K562 (cell line): ENCODE measurements around the gene CSRNP3. TPM values are rescaled to one million over a fixed set of nuclear protein-coding genes. Genes with fewer than 3 reads are reported as not detected.

Source experiments
- ATAC-seq: fragments of 200-7000 bp; cut with Tn5 transposase; 3 replicates; pipeline ENCODE4 v1.9.1; 2020; ENCODE audit warnings: moderate library complexity
- BruUV-seq: library from RNA; stranded (reverse); fragments of 400-500 nt; replicated peaks from 2 replicates; lab custom pipeline; 2021; lab: Mats Ljungman, UMichigan
- CTCF ChIA-PET: fragments of 300-600 bp; formaldehyde crosslinking; extraction: SDS; loops from one replicate; lab custom pipeline; 2021; ENCODE audit warnings: low intra/inter-chr PET ratio; lab: Yijun Ruan, JAX
- POLR2A ChIA-PET: fragments of 300-600, 350-650 bp; sonication (Branson Sonifier 250); formaldehyde crosslinking; extraction: SDS; loops from one replicate; lab custom pipeline; 2021; ENCODE audit warnings: antibody characterized with exemption, inconsistent platforms; lab: Yijun Ruan, JAX
- DNase-seq, 4 experiments: peaks; one replicate each; pipeline versions ENCODE4 v3.0.0 to v3.0.0-alpha.2; 2011 to 2018; ENCODE audit warnings: low spot score in 3 of 4, mixed read lengths in 3 of 4; ENCODE audit errors: extremely low read depth in 1 of 4
- FAIRE-seq: peaks from 2 replicates; lab custom pipeline; 2011; peaks lifted over from hg19 to GRCh38; lab: Jason Lieb, UNC
- H2AFZ ChIP-seq: 2 replicates; pipeline ENCODE4 v1.6.0; 2011; ENCODE audit warnings: low read depth, low read length, control low read depth, inconsistent platforms
- H3K27ac ChIP-seq: fragments of 200-600 bp; 3 replicates; pipeline ENCODE4 v1.8.0; 2011; ENCODE audit warnings: low read depth, mild to moderate bottlenecking, control low read depth, inconsistent platforms, low read length, moderate library complexity, mixed read lengths; ENCODE audit errors: extremely low read depth
- H3K27me3 ChIP-seq, 2 experiments: fragments of 300-600 bp in 1 of 2; 2 replicates in 1 of 2; 3 replicates in 1 of 2; pipeline versions ENCODE4 v1.6.0 to v1.8.0; 2011; ENCODE audit warnings: inconsistent platforms in 2 of 2, low read length in 2 of 2, mild to moderate bottlenecking in 1 of 2, mixed read lengths in 1 of 2, moderate library complexity in 1 of 2; ENCODE audit not compliant: control insufficient read depth in 2 of 2, insufficient read depth in 2 of 2
- H3K36me3 ChIP-seq: fragments of 300-600 bp; 3 replicates; pipeline ENCODE4 v1.8.0; 2011; ENCODE audit warnings: mild to moderate bottlenecking, low read length, inconsistent platforms; ENCODE audit not compliant: control insufficient read depth, insufficient read depth
- H3K4me1 ChIP-seq, 2 experiments: fragments of 200-600 bp in 1 of 2; replicated peaks in 1 of 2; 2 replicates in 1 of 2; 3 replicates in 1 of 2; pipeline versions ENCODE4 v1.5.1 to v1.8.0; 2011; ENCODE audit warnings: inconsistent platforms in 2 of 2, low read length in 2 of 2, mild to moderate bottlenecking in 1 of 2, mixed read lengths in 1 of 2, moderate library complexity in 1 of 2; ENCODE audit not compliant: control insufficient read depth in 2 of 2, insufficient read depth in 2 of 2
- H3K4me2 ChIP-seq: 2 replicates; pipeline ENCODE4 v1.6.1; 2011; ENCODE audit warnings: low read length, control low read depth, inconsistent platforms, mixed read lengths; ENCODE audit not compliant: insufficient read depth
- H3K4me3 ChIP-seq: fragments of 200-600 bp; sonication (generic), shearing (Covaris generic); 2 replicates; pipeline ENCODE4 v1.5.1; 2016; ENCODE audit warnings: control low read depth, inconsistent platforms
- H3K79me2 ChIP-seq: fragments of 200-600 bp; 3 replicates; pipeline ENCODE4 v1.8.0; 2011; ENCODE audit warnings: low read length, inconsistent platforms; ENCODE audit not compliant: control insufficient read depth, insufficient read depth
- H3K9ac ChIP-seq, 2 experiments: 2 replicates each; pipeline versions ENCODE4 v1.6.0 to v1.6.1; 2011; ENCODE audit warnings: low read depth in 2 of 2, low read length in 2 of 2, control low read depth in 1 of 2, inconsistent platforms in 1 of 2, mild to moderate bottlenecking in 1 of 2, mixed read lengths in 1 of 2; ENCODE audit not compliant: insufficient read depth in 1 of 2
- H3K9me1 ChIP-seq: one replicate; pipeline ENCODE4 v1.6.0; 2011; ENCODE audit warnings: inconsistent platforms, mild to moderate bottlenecking, low read length, moderate library complexity; ENCODE audit not compliant: control insufficient read depth, insufficient read depth
- H3K9me3 ChIP-seq: replicated peaks from 2 replicates; pipeline ENCODE4 v1.5.1; 2011; ENCODE audit warnings: low read depth, low read length, inconsistent platforms; ENCODE audit not compliant: control insufficient read depth, insufficient read depth
- H4K20me1 ChIP-seq: replicated peaks from 2 replicates; pipeline ENCODE4 v1.6.1; 2011; ENCODE audit warnings: low read length, inconsistent platforms, mixed read lengths; ENCODE audit not compliant: control insufficient read depth, insufficient read depth
- BMI1 ChIP-seq: fragments of 150-350 bp; IDR thresholded peaks from 2 replicates; pipeline ENCODE4 v1.6.1; 2014; ENCODE audit warnings: low read length
- EHMT2 ChIP-seq: fragments of 450-650 bp; IDR thresholded peaks from 2 replicates; pipeline ENCODE4 v1.6.1; 2018; ENCODE audit warnings: antibody characterized with exemption
- ETV1 ChIP-seq: fragments of 450-650 bp; conservative IDR thresholded peaks from 2 replicates; pipeline ENCODE4 v1.6.1; 2016; ENCODE audit warnings: missing genetic modification characterization, control low read depth, low read depth, missing compliant biosample characterization
- HDAC8 ChIP-seq: fragments of 450-650 bp; IDR thresholded peaks from 2 replicates; pipeline ENCODE4 v1.6.1; 2016; ENCODE audit warnings: mild to moderate bottlenecking, missing genetic modification characterization, moderate library complexity, missing compliant biosample characterization
- HDGF ChIP-seq: fragments of 450-650 bp; IDR thresholded peaks from 2 replicates; pipeline ENCODE4 v1.6.1; 2016
- HSF4 ChIP-seq: fragments of 250-450 bp; sonication (Bioruptor Pico); IDR thresholded peaks from 2 replicates; pipeline ENCODE4 v2.1.2; 2022; ENCODE audit warnings: mild to moderate bottlenecking, moderate library complexity, borderline replicate concordance
- KAT2B ChIP-seq: IDR thresholded peaks from one replicate; pipeline ENCODE4 v1.6.1; 2012; ENCODE audit warnings: low read depth, mild to moderate bottlenecking, control low read depth, inconsistent platforms, low read length, moderate library complexity
- MAFK ChIP-seq: IDR thresholded peaks from 2 replicates; pipeline ENCODE4 v1.6.1; 2011; ENCODE audit warnings: low read length, improper control_type of control experiment
- MCM3 ChIP-seq: fragments of 450-650 bp; IDR thresholded peaks from 2 replicates; pipeline ENCODE4 v1.6.1; 2016
- MEF2D ChIP-seq: conservative IDR thresholded peaks from 2 replicates; pipeline ENCODE4 v1.6.1; 2016; ENCODE audit warnings: low read depth, missing genetic modification characterization, missing compliant biosample characterization
- NR2C1 ChIP-seq, 2 experiments: fragments of 450-650 bp; IDR thresholded peaks; 2 replicates each; pipeline ENCODE4 v1.6.1; 2017; ENCODE audit warnings: mild to moderate bottlenecking in 2 of 2, antibody characterized with exemption in 1 of 2, inconsistent platforms in 1 of 2, missing compliant biosample characterization in 1 of 2, missing genetic modification characterization in 1 of 2
- POLR2G ChIP-seq: fragments of 200-400 bp; formaldehyde crosslinking; IDR thresholded peaks from 2 replicates; pipeline ENCODE4 v1.6.1; 2017; ENCODE audit warnings: low read depth, mild to moderate bottlenecking, antibody characterized with exemption, low read length, moderate library complexity
- ZNF24 ChIP-seq: fragments of 450-650 bp; IDR thresholded peaks from 2 replicates; pipeline ENCODE4 v1.6.1; 2016
- ZNF274 ChIP-seq: IDR thresholded peaks from 2 replicates; pipeline ENCODE4 v1.6.1; 2011; ENCODE audit warnings: low read depth, mild to moderate bottlenecking, low read length, moderate library complexity, borderline replicate concordance
- ZNF444 ChIP-seq: fragments of 250-450 bp; sonication (Bioruptor Pico); IDR thresholded peaks from 2 replicates; pipeline ENCODE4 v1.4.0; 2020; ENCODE audit warnings: mild to moderate bottlenecking, moderate library complexity
- ZNF584 ChIP-seq: fragments of 200-800 bp; sonication (Bioruptor generic); IDR thresholded peaks from 2 replicates; pipeline ENCODE4 v1.6.1; 2016; ENCODE audit warnings: low read depth, mild to moderate bottlenecking, missing genetic modification characterization, missing compliant biosample characterization
- WGBS: fragments of 100-300 bp; shearing (Covaris generic); methylation state at CpG from one replicate; pipeline ENCODE4 v1.1.6; 2016; ENCODE audit warnings: low coverage, mixed read lengths; ENCODE audit not compliant: insufficient coverage; ENCODE audit errors: missing lambda C conversion rate; 5-methylcytosine and 5-hydroxymethylcytosine counted together
- in situ Hi-C: fragments of 300-500 bp; cut with MboI; formaldehyde crosslinking; loops from 4 replicates; pipeline ENCODE4 v1.15.0; 2018; ENCODE audit warnings: inconsistent platforms, mixed read lengths
- intact Hi-C: fragments of 100-400 bp; cut with micrococcal nuclease; formaldehyde crosslinking; loops from 2 replicates; pipeline ENCODE4 v1.14.2; 2022
- polyA plus RNA-seq, 8 experiments: library from polyadenylated mRNA; depleted of rRNA in 4 of 8; stranded (reverse) in 5 of 8; unstranded in 3 of 8; fragments of >200 nt; fragmentation: Nextera tagmentation in 2 of 8; fragmentation: Illumina TruSeq in 1 of 8; extraction: Ambion mirVana in 2 of 8; extraction: Trizol in 1 of 8; gene quantifications; 2 replicates each; pipeline versions ENCODE4 v1.2.1 to v1.2.3, GENCODE V29; 2011 to 2014; ENCODE audit warnings: inconsistent platforms in 1 of 8, missing spikeins in 1 of 8
- total RNA-seq, 7 experiments: library from RNA; depleted of rRNA in 6 of 7; stranded (reverse); fragments of >200 nt in 6 of 7; fragmentation: Illumina TruSeq in 2 of 7; extraction: Trizol in 2 of 7; gene quantifications; 2 replicates each; pipeline versions ENCODE4 v1.2.1 to v1.2.3, GENCODE V29; 2011 to 2021; ENCODE audit warnings: low replicate concordance in 1 of 7
- TF ChIP-seq, protein P1 (sequence below): sonication (generic); formaldehyde crosslinking; IDR thresholded peaks from 2 replicates; pipeline ENCODE4 v1.8.1; 2022; ENCODE audit warnings: missing genetic modification reagents
- TF ChIP-seq, protein P2 (sequence below): sonication (generic); formaldehyde crosslinking; IDR thresholded peaks from 2 replicates; pipeline ENCODE4 v1.8.0; 2022; ENCODE audit warnings: mild to moderate bottlenecking, missing genetic modification reagents

The CSRNP3 gene
- total and polyA plus RNA-seq, 9 of the 15 experiments (the other 6 are each of a cell fraction or from before 2014, with no cell fraction given), result not detected

DNA sequence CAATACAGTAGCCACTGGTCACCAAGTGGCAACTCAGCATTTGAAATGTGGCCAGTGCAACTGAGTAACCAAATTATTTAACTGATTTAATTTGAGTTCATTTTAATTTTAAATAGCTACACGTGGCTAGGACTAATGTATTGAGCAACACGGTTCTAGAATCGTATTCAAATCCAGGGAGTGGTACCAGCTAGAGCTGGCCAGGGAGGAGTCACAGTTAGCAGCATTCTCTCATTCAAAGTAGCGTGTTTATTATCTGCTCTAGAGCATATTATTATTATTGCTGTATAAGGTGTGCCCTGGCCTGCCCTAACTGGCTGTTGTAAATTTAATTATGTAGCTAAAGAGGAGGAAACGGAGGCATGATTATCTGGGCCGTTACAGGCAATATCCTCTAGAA, 231.6 kb downstream of the CSRNP3 start:
- no peak for DNase-seq
- Histone ChIP-seq H3K9me1 (no peaks in the 10 kb centered on the region), H2AFZ (no peak overlapping the region), H3K36me3 (no peaks in the 10 kb centered on the region), H3K4me3 (no peak overlapping the region), H4K20me1 (no peaks in the 10 kb centered on the region), H3K4me2 (no peak overlapping the region), H3K79me2 (no peaks in the 10 kb centered on the region), H3K9me3 (no peaks in the 10 kb centered on the region), H3K4me1 (no peaks in the 10 kb centered on the region), H3K9ac (no peak overlapping the region), H3K27me3 (no peaks in the 10 kb centered on the region), H3K27ac (no peak overlapping the region)
- CTCF ChIA-PET, result no interaction called here
- no peak for FAIRE-seq
- no TSS peak for BruUV-seq
- in situ Hi-C loops (no loop called here), intact Hi-C loops (no loop called here)
- no peak for TF ChIP-seq MAFK
- no peak for TF ChIP-seq HDAC8 (tag)
- no peak for TF ChIP-seq EHMT2
- no peak for TF ChIP-seq BMI1
- no peak for TF ChIP-seq POLR2G
- TF ChIP-seq ZNF584 (CRISPR knock-in tag), result no peak
- TF ChIP-seq ZNF444 (CRISPR knock-in tag), result no peak
- TF ChIP-seq HDGF, result no peak
- TF ChIP-seq MEF2D (tag), result no peak
- TF ChIP-seq KAT2B, result no peak
- TF ChIP-seq ZNF274, result no peak
- TF ChIP-seq MCM3, result no peak
- TF ChIP-seq NR2C1 (IDR thresholded peaks at IDR 0.05), result no peak
- no peak for TF ChIP-seq NR2C1 (tag; IDR thresholded peaks at IDR 0.05)
- TF ChIP-seq, protein P1, sequence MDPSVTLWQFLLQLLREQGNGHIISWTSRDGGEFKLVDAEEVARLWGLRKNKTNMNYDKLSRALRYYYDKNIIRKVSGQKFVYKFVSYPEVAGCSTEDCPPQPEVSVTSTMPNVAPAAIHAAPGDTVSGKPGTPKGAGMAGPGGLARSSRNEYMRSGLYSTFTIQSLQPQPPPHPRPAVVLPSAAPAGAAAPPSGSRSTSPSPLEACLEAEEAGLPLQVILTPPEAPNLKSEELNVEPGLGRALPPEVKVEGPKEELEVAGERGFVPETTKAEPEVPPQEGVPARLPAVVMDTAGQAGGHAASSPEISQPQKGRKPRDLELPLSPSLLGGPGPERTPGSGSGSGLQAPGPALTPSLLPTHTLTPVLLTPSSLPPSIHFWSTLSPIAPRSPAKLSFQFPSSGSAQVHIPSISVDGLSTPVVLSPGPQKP, result no peak
- no peak for TF ChIP-seq ZNF24
- TF ChIP-seq HSF4 (CRISPR knock-in tag), result no peak
- no peak for TF ChIP-seq ETV1 (tag)
- TF ChIP-seq, protein P2, sequence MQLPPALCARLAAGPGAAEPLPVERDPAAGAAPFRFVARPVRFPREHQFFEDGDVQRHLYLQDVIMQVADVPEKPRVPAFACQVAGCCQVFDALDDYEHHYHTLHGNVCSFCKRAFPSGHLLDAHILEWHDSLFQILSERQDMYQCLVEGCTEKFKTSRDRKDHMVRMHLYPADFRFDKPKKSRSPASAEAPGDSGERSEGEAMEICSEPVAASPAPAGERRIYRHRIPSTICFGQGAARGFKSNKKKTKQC (CRISPR knock-in tag), result no peak
- POLR2A ChIA-PET, result no interaction called here
- 0% methylated on average over 6 of the region's 6 CpGs for WGBS
- ATAC-seq, result no peak
